Liver (tissue), 9 donors: ENCODE measurements around the gene ZNF547. TPM values are rescaled to one million over a fixed set of nuclear protein-coding genes. Genes with fewer than 3 reads are reported as not detected.
A peak's percentile ranks its signal among the peaks of the same experiment; 100 is the strongest.

Experiments
- DNase-seq: peaks from one replicate; pipeline ENCODE4 v3.0.0-alpha.2; 2017; ENCODE audit warnings: low spot score
- H3K27ac ChIP-seq, 2 donors: one replicate each; pipeline ENCODE4 v1.7.0; 2013; ENCODE audit warnings: inconsistent platforms in 2 of 2, low read length in 2 of 2, control low read depth in 1 of 2, low read depth in 1 of 2, mild to moderate bottlenecking in 1 of 2
- H3K27me3 ChIP-seq, 4 donors: one replicate each; pipeline versions ENCODE4 v1.6.1 to v1.7.0; 2013; ENCODE audit warnings: low read length in 3 of 4, inconsistent platforms in 1 of 4, mild to moderate bottlenecking in 1 of 4, moderate library complexity in 1 of 4; ENCODE audit not compliant: control insufficient read depth in 4 of 4, insufficient read depth in 4 of 4
- H3K36me3 ChIP-seq, 4 donors: one replicate each; pipeline versions ENCODE4 v1.6.1 to v1.7.0; 2013; ENCODE audit warnings: low read length in 3 of 4, mild to moderate bottlenecking in 3 of 4, low read depth in 1 of 4, moderate library complexity in 1 of 4; ENCODE audit not compliant: control insufficient read depth in 4 of 4, insufficient read depth in 3 of 4
- H3K4me1 ChIP-seq, 4 donors: one replicate each; pipeline versions ENCODE4 v1.6.1 to v1.7.0; 2013; ENCODE audit warnings: low read length in 3 of 4, mild to moderate bottlenecking in 3 of 4, moderate library complexity in 1 of 4; ENCODE audit not compliant: control insufficient read depth in 4 of 4, insufficient read depth in 4 of 4
- H3K4me3 ChIP-seq, 3 donors: one replicate each; pipeline versions ENCODE4 v1.6.1 to v1.7.0; 2013; ENCODE audit warnings: low read length in 3 of 3, control low read depth in 1 of 3, low read depth in 1 of 3, mild to moderate bottlenecking in 1 of 3
- H3K9ac ChIP-seq, 2 donors: one replicate each; pipeline ENCODE4 v1.7.0; 2013; ENCODE audit warnings: low read length in 2 of 2, mild to moderate bottlenecking in 2 of 2, moderate library complexity in 2 of 2, control low read depth in 1 of 2, low read depth in 1 of 2
- H3K9me3 ChIP-seq, 4 donors: one replicate each; pipeline versions ENCODE4 v1.6.1 to v1.7.0; 2013; ENCODE audit warnings: low read length in 3 of 4; ENCODE audit not compliant: control insufficient read depth in 4 of 4
- EGR1 ChIP-seq, 2 donors: IDR thresholded peaks; 2 replicates each; pipeline ENCODE4 v1.6.1; 2016 to 2018; ENCODE audit warnings: antibody characterized with exemption in 2 of 2, low read depth in 2 of 2
- FOXA1 ChIP-seq: IDR thresholded peaks from 2 replicates; pipeline ENCODE4 v1.6.1; 2016; ENCODE audit warnings: antibody characterized with exemption
- FOXA2 ChIP-seq: IDR thresholded peaks from 2 replicates; pipeline ENCODE4 v1.6.1; 2016; ENCODE audit warnings: antibody characterized with exemption
- GABPA ChIP-seq, 2 donors: IDR thresholded peaks in 1 of 2; conservative IDR thresholded peaks in 1 of 2; 2 replicates each; pipeline ENCODE4 v1.6.1; 2016; ENCODE audit warnings: antibody characterized with exemption in 2 of 2, mild to moderate bottlenecking in 1 of 2, moderate library complexity in 1 of 2
- HNF4A ChIP-seq, 2 donors: conservative IDR thresholded peaks; 2 replicates each; pipeline ENCODE4 v1.6.1; 2016; ENCODE audit warnings: antibody characterized with exemption in 2 of 2, mild to moderate bottlenecking in 2 of 2
- HNF4G ChIP-seq: IDR thresholded peaks from 2 replicates; pipeline ENCODE4 v1.6.1; 2016; ENCODE audit warnings: antibody characterized with exemption
- JUND ChIP-seq, 2 donors: IDR thresholded peaks; 2 replicates each; pipeline ENCODE4 v1.6.1; 2016; ENCODE audit warnings: antibody characterized with exemption in 2 of 2
- NR2F2 ChIP-seq: IDR thresholded peaks from 2 replicates; pipeline ENCODE4 v1.6.1; 2016; ENCODE audit warnings: antibody characterized with exemption
- RAD21 ChIP-seq, 2 donors: IDR thresholded peaks; 2 replicates each; pipeline ENCODE4 v1.6.1; 2016; ENCODE audit warnings: antibody characterized with exemption in 2 of 2, mild to moderate bottlenecking in 2 of 2
- RXRA ChIP-seq, 2 donors: IDR thresholded peaks; 2 replicates each; pipeline ENCODE4 v1.6.1; 2017 to 2018; ENCODE audit warnings: antibody characterized with exemption in 2 of 2, mild to moderate bottlenecking in 1 of 2
- SP1 ChIP-seq: IDR thresholded peaks from 2 replicates; pipeline ENCODE4 v1.6.1; 2018; ENCODE audit warnings: antibody characterized with exemption, mild to moderate bottlenecking
- TAF1 ChIP-seq: conservative IDR thresholded peaks from 2 replicates; pipeline ENCODE4 v1.6.1; 2016; ENCODE audit warnings: antibody characterized with exemption, mild to moderate bottlenecking
- YY1 ChIP-seq: IDR thresholded peaks from 2 replicates; pipeline ENCODE4 v1.6.1; 2016; ENCODE audit warnings: antibody characterized with exemption, mild to moderate bottlenecking
- WGBS: extraction: QIAGEN DNeasy Blood & Tissue Kit; methylation state at CpG from one replicate; pipeline ENCODE4 v1.1.7; 2013; 5-methylcytosine and 5-hydroxymethylcytosine counted together
- polyA plus RNA-seq, 2 donors: library from polyadenylated mRNA; stranded (reverse) in 1 of 2; unstranded in 1 of 2; fragments of 200-250 nt in 1 of 2; fragments of >200 nt in 1 of 2; fragmentation: Nextera tagmentation in 1 of 2; extraction: Ambion mirVana in 1 of 2; gene quantifications; one replicate each; pipeline versions ENCODE4 v1.2.1 to v1.2.3, GENCODE V29; 2013 to 2015
- total RNA-seq, 2 donors: library from RNA; depleted of rRNA; stranded (reverse); fragments of >200 nt; gene quantifications; one replicate each; pipeline ENCODE4 v1.2.3, GENCODE V29; 2014
- TF ChIP-seq, protein P1 (sequence below): IDR thresholded peaks from 2 replicates; pipeline ENCODE4 v1.6.1; 2016; ENCODE audit warnings: antibody characterized with exemption, mild to moderate bottlenecking
- TF ChIP-seq, protein P2 (sequence below): fragments of 150-350 bp; IDR thresholded peaks from 2 replicates; pipeline ENCODE4 v1.5.1; 2017; ENCODE audit warnings: improper control_type of control experiment, low read depth, low read length; ENCODE audit not compliant: missing input control
- TF ChIP-seq, protein P3 (sequence below): IDR thresholded peaks from 2 replicates; pipeline ENCODE4 v1.6.1; 2016; ENCODE audit warnings: antibody characterized with exemption
- TF ChIP-seq, protein P4 (sequence below): IDR thresholded peaks from 2 replicates; pipeline ENCODE4 v1.6.1; 2016; ENCODE audit warnings: antibody characterized with exemption
- TF ChIP-seq, protein P5 (sequence below): IDR thresholded peaks from 2 replicates; pipeline ENCODE4 v1.6.1; 2016; ENCODE audit warnings: antibody characterized with exemption
- donor health status: healthy.
- donor health status: healthy.
- donor health status: healthy.
- donor health status: healthy.
- donor health status: healthy.

Gene ZNF547
- total and polyA plus RNA-seq, 4 donors: 0.22 to 1.8 (median 1.0) TPM

DNA sequence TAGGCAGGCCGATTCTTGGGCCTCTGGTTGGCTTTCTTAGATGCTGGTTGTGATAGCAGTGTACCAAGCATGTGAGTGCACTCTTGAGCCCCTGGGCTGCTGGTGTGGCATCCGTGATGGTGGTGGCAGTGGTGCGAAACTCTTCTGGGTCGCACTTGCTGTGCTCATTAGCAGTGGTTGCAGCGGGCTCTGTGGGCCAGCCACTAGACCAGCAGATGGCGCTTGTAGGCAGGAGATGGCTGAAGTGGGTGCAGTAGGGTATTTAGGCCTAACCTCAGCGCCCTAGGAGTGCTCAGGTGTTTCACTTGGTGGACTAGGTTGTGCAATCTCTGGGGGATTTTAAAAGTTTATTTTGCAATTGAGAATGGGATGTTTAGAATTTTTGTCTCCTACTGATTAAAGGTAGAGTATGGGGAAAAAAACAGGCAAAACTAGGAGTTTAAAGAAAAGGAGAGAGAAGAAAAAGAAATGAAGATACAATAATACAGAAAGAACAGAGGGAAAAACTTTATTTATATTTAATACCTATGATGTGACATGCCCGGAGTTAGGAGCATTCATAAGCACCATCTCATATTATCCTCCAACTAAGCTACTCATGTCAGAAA, 43.3 kb downstream of the ZNF547 start:
- H3K27me3 ChIP-seq: no peaks in the 10 kb centered on the region
- WGBS: 20% methylated on average over 8 of the region's 8 CpGs
- TF ChIP-seq, protein P1, sequence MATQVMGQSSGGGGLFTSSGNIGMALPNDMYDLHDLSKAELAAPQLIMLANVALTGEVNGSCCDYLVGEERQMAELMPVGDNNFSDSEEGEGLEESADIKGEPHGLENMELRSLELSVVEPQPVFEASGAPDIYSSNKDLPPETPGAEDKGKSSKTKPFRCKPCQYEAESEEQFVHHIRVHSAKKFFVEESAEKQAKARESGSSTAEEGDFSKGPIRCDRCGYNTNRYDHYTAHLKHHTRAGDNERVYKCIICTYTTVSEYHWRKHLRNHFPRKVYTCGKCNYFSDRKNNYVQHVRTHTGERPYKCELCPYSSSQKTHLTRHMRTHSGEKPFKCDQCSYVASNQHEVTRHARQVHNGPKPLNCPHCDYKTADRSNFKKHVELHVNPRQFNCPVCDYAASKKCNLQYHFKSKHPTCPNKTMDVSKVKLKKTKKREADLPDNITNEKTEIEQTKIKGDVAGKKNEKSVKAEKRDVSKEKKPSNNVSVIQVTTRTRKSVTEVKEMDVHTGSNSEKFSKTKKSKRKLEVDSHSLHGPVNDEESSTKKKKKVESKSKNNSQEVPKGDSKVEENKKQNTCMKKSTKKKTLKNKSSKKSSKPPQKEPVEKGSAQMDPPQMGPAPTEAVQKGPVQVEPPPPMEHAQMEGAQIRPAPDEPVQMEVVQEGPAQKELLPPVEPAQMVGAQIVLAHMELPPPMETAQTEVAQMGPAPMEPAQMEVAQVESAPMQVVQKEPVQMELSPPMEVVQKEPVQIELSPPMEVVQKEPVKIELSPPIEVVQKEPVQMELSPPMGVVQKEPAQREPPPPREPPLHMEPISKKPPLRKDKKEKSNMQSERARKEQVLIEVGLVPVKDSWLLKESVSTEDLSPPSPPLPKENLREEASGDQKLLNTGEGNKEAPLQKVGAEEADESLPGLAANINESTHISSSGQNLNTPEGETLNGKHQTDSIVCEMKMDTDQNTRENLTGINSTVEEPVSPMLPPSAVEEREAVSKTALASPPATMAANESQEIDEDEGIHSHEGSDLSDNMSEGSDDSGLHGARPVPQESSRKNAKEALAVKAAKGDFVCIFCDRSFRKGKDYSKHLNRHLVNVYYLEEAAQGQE: no peak
- TF ChIP-seq RAD21 (IDR thresholded peaks at IDR 0.05) (peak; percentile 77 to 80), TAF1 (no peak), SP1 (no peak)
- TF ChIP-seq, protein P2, sequence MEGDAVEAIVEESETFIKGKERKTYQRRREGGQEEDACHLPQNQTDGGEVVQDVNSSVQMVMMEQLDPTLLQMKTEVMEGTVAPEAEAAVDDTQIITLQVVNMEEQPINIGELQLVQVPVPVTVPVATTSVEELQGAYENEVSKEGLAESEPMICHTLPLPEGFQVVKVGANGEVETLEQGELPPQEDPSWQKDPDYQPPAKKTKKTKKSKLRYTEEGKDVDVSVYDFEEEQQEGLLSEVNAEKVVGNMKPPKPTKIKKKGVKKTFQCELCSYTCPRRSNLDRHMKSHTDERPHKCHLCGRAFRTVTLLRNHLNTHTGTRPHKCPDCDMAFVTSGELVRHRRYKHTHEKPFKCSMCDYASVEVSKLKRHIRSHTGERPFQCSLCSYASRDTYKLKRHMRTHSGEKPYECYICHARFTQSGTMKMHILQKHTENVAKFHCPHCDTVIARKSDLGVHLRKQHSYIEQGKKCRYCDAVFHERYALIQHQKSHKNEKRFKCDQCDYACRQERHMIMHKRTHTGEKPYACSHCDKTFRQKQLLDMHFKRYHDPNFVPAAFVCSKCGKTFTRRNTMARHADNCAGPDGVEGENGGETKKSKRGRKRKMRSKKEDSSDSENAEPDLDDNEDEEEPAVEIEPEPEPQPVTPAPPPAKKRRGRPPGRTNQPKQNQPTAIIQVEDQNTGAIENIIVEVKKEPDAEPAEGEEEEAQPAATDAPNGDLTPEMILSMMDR: peak; percentile 56
- H3K4me1 ChIP-seq: peaks cover 0 to 8% (median 7%) of the 10 kb centered on the region in 4 donors
- H3K9ac ChIP-seq: no peak overlapping the region
- no peaks in the 10 kb centered on the region for H3K36me3 ChIP-seq
- peak; percentile 82 for DNase-seq
- H3K9me3 ChIP-seq: peaks cover 5 to 19% (median 16%) of the 10 kb centered on the region in 4 donors
- no peak overlapping the region for H3K27ac ChIP-seq
- H3K4me3 ChIP-seq: no peak overlapping the region

DNA sequence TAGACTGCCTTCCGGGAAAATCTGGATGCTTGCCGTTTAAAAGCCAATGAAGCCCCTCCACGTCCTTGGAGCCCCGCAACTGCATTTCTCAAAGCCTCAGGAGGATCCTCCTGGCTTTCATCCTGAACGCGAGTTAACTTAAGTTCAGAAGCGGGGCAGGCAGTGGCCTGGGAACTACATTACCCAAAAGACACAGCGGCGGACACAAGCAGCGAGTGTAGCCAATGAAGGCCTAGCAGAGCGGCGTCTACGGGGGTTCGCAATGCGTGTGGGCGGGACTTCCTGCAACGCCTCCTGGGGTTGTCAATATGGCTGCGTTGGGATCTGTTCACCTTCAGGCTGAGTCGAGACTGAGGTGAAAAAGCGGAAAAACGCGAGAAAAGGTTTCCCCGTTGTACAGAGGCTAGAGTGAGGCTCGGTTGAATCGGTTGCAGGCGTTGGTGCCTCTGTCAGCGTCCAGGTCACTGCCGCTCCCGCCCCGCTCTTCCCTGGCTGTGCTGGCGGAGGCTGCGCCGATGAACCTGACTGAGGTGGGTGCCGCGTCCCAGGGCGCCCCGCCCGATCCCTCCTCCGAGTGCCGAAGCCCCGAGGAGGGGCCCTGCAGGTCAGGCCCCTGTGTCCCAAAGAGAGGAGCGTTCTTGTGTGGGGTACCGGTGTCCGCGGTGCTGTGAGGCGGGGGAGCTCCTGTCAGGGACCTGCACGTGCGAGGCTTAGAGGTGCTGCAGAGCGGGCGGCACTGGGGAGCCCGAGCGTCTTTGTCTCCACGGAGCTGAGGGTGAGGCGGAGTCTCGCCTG, 47.7 kb downstream of the ZNF547 start, which contains the start of gene ZNF17:
Gene ZNF17, plus strand, starts transcription at position 285 of the 795 bp plus-strand sequence. CDS start 2,455 bp downstream, outside the sequence.
- peak within 1 kb of the TSS; percentile 58 to 67 for H3K9ac ChIP-seq
- H3K27ac ChIP-seq: no peak within 1 kb of the TSS
- peaks cover 4 to 21% (median 13%) of the 10 kb centered on the region in 4 donors for H3K36me3 ChIP-seq
- under 1% methylated on average over 55 of the region's 55 CpGs for WGBS
- DNase-seq: peak; percentile 90
- peak within 1 kb of the TSS; percentile 91 to 97 (median 94) for H3K4me3 ChIP-seq
- H3K27me3 ChIP-seq: no peaks in the 10 kb centered on the region
- peaks cover 6 to 17% (median 14%) of the 10 kb centered on the region in 4 donors for H3K4me1 ChIP-seq
- peaks cover 9 to 18% (median 14%) of the 10 kb centered on the region in 4 donors for H3K9me3 ChIP-seq
- peak; percentile 98 for TF ChIP-seq YY1
- TF ChIP-seq, protein P3, sequence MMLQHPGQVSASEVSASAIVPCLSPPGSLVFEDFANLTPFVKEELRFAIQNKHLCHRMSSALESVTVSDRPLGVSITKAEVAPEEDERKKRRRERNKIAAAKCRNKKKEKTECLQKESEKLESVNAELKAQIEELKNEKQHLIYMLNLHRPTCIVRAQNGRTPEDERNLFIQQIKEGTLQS: no peak
- no peak for TF ChIP-seq FOXA1
- peak in 1 of 2 donors; percentile 39 for TF ChIP-seq EGR1 (IDR thresholded peaks at IDR 0.05; ENCODE audit: low read depth in 2 of 2)
- peak; percentile 77 for TF ChIP-seq FOXA2
- peak in 1 of 2 donors; percentile 51 for TF ChIP-seq RAD21 (IDR thresholded peaks at IDR 0.05)
- TF ChIP-seq SP1: peak; percentile 53
- no peak for TF ChIP-seq HNF4A (conservative IDR thresholded peaks at IDR 0.05)
- no peak for TF ChIP-seq NR2F2
- TF ChIP-seq, protein P1: no peak
- TF ChIP-seq, protein P4, sequence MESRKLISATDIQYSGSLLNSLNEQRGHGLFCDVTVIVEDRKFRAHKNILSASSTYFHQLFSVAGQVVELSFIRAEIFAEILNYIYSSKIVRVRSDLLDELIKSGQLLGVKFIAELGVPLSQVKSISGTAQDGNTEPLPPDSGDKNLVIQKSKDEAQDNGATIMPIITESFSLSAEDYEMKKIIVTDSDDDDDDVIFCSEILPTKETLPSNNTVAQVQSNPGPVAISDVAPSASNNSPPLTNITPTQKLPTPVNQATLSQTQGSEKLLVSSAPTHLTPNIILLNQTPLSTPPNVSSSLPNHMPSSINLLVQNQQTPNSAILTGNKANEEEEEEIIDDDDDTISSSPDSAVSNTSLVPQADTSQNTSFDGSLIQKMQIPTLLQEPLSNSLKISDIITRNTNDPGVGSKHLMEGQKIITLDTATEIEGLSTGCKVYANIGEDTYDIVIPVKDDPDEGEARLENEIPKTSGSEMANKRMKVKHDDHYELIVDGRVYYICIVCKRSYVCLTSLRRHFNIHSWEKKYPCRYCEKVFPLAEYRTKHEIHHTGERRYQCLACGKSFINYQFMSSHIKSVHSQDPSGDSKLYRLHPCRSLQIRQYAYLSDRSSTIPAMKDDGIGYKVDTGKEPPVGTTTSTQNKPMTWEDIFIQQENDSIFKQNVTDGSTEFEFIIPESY: peak; percentile 63
- no peak for TF ChIP-seq JUND (IDR thresholded peaks at IDR 0.05)
- peak; percentile 73 to 97 for TF ChIP-seq GABPA (IDR thresholded peaks at IDR 0.05 in 1 of 2, conservative IDR thresholded peaks at IDR 0.05 in 1 of 2)
- TF ChIP-seq, protein P5, sequence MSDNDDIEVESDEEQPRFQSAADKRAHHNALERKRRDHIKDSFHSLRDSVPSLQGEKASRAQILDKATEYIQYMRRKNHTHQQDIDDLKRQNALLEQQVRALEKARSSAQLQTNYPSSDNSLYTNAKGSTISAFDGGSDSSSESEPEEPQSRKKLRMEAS: peak; percentile 15
- TF ChIP-seq RXRA (IDR thresholded peaks at IDR 0.05): peak; percentile 38 to 46
- no peak for TF ChIP-seq TAF1
- no peak for TF ChIP-seq HNF4G
